ENCODE data around the gene PPIP5K1. TPM values are rescaled to one million over a fixed set of nuclear protein-coding genes. Genes with fewer than 3 reads are reported as not detected.

The PPIP5K1 gene
- total and polyA plus RNA-seq, 9 donors = 7.6 to 45.2 (median 32.2) TPM

DNA sequence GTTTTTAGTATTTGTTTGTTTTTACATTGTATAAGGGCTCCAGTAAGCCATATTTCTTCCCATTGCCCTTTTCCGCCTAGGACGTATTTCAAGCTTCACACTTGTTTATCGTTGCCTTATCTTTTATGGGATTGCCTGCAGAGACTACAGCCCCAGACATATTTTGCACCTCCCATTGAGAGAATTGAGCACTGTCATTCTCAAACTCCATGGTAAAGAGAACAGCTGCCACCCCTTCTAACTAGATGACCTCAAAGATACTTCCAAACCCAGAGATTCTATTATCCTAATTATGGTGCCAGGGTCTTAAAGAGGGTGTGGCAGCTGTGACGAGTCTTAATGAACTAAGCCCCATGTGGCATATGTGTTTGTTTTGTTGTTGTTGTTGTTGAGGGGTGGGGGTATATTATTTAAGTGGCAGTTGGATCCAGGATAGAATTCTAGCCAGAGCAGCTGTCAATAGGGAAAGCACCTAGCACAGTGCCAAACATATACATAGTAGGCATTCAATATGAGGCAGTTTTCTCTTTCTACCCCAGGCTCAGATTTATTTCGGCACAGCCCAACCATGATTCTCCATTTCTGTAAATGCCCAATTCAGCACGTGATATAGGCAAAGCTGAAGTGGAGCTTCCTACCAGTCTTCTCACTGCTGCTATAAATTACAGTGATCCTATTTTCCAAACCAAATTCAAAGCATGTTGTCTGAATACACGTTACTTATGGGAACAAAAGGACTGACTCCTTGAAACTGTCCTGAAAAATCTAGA, 96.1 kb downstream of the PPIP5K1 start:
- Histone ChIP-seq H3K9me3 (no peaks in the 10 kb centered on the region), H3K4me3 (no peak overlapping the region), H3K27ac (peak overlapping the region in 1 of 2 donors; percentile 81), H3K4me1 (ENCODE audit: insufficient read depth) (peaks cover 8% of the 10 kb centered on the region), H3K36me3 (no peaks in the 10 kb centered on the region), H3K27me3 (no peaks in the 10 kb centered on the region)
- intact Hi-C loops (cut with DNase I) = no loop called here
- TF ChIP-seq CTCF (IDR thresholded peaks at IDR 0.05) = no peak
- no peak for TF ChIP-seq POLR2A (IDR thresholded peaks at IDR 0.05)
- no peak for TF ChIP-seq EP300 (IDR thresholded peaks at IDR 0.05)
- no peak for DNase-seq
- WGBS, 3 donors = 56 to 60% (median 57%) methylated on average over 7 of the region's 7 CpGs

- DNase-seq = peak; percentile 94 to 97 (median 96)
- no peaks in the 10 kb centered on the region for H3K9me3 ChIP-seq
- intact Hi-C loops (cut with DNase I) = no loop called here
- WGBS, 3 donors = 0 to 1% (median 1%) methylated on average over 54 of the region's 54 CpGs
- peak within 1 kb of the TSS; percentile 83 for H3K4me3 ChIP-seq
- TF ChIP-seq CTCF (IDR thresholded peaks at IDR 0.05) = no peak
- peak; percentile 60 for TF ChIP-seq POLR2A (IDR thresholded peaks at IDR 0.05)
- TF ChIP-seq EP300 (IDR thresholded peaks at IDR 0.05) = no peak
- no peaks in the 10 kb centered on the region for H3K27me3 ChIP-seq
- peak within 1 kb of the TSS; percentile 77 to 81 for H3K27ac ChIP-seq
- H3K36me3 ChIP-seq = no peaks in the 10 kb centered on the region
- peaks cover 8% of the 10 kb centered on the region for H3K4me1 ChIP-seq (ENCODE audit: insufficient read depth)
These were observed 97.1 kb downstream of the PPIP5K1 start, which contains the start of gene TP53BP1 for GRCh38 chr15:43492673-43493601. Gene TP53BP1 (minus strand): TSS chr15:43493156. CDS start chr15:43493043, 113 bp downstream.

- no peak for TF ChIP-seq EP300 (IDR thresholded peaks at IDR 0.05)
- no peak for TF ChIP-seq POLR2A (IDR thresholded peaks at IDR 0.05)
- WGBS, 3 donors = 3 to 5% (median 5%) methylated on average over 7 of the region's 7 CpGs
- no peaks in the 10 kb centered on the region for H3K36me3 ChIP-seq
These were observed 97.7 kb downstream of the PPIP5K1 start for GRCh38 chr15:43492266-43492665.

GRCh38 chr15:43489191-43489590, 100.8 kb downstream of the PPIP5K1 start:
- H3K9me3 ChIP-seq = no peaks in the 10 kb centered on the region
- no peak for DNase-seq
- WGBS, 3 donors = 7 to 14% (median 7%) methylated on average over 1 of the region's 1 CpG
- no peak for TF ChIP-seq EP300 (IDR thresholded peaks at IDR 0.05)
- TF ChIP-seq CTCF (IDR thresholded peaks at IDR 0.05) = no peak
- no peak for TF ChIP-seq POLR2A (IDR thresholded peaks at IDR 0.05)
- peaks cover 8% of the 10 kb centered on the region for H3K4me1 ChIP-seq (ENCODE audit: insufficient read depth)
- H3K27ac ChIP-seq = no peak overlapping the region
- H3K36me3 ChIP-seq = no peaks in the 10 kb centered on the region
- intact Hi-C loops (cut with DNase I) = no loop called here
- H3K27me3 ChIP-seq = no peaks in the 10 kb centered on the region
- no peak overlapping the region for H3K4me3 ChIP-seq

More at GRCh38 chr15:43492266-43492665, 97.7 kb downstream of the PPIP5K1 start:
- H3K4me1 ChIP-seq (ENCODE audit: insufficient read depth) = peaks cover 8% of the 10 kb centered on the region
- peak overlapping the region in 1 of 2 donors; percentile 81 for H3K27ac ChIP-seq
- peak overlapping the region; percentile 83 for H3K4me3 ChIP-seq
- no peak for DNase-seq
- intact Hi-C loops (cut with DNase I) = no loop called here
- no peaks in the 10 kb centered on the region for H3K27me3 ChIP-seq
- H3K9me3 ChIP-seq = no peaks in the 10 kb centered on the region

Measured in ovary (tissue), 9 donors.